SK-N-SH treated with all-trans-retinoic acid at 6 μM for 48 hours (cell line): ENCODE data around the gene CTDSP2.
A peak's percentile ranks its signal among the peaks of the same experiment; 100 is the strongest.

Experiments
- ATAC-seq: fragments of 200-7000 bp; cut with Tn5 transposase; 3 replicates; pipeline ENCODE4 v1.9.1; 2020; ENCODE audit warnings: mild to moderate bottlenecking, moderate library complexity
- ARNTL ChIP-seq: fragments of 450-650 bp; formaldehyde crosslinking; IDR thresholded peaks from 2 replicates; pipeline ENCODE4 v1.5.0; 2020; ENCODE audit warnings: low read depth, mild to moderate bottlenecking, moderate library complexity, borderline replicate concordance
- BACH2 ChIP-seq: fragments of 250-450 bp; sonication (Bioruptor Pico); IDR thresholded peaks from 2 replicates; pipeline ENCODE4 v1.9.0; 2021; ENCODE audit warnings: mild to moderate bottlenecking, borderline replicate concordance
- CSDC2 ChIP-seq: fragments of 250-450 bp; sonication (Bioruptor Pico); IDR thresholded peaks from 2 replicates; pipeline ENCODE4 v1.5.0; 2020; ENCODE audit warnings: mild to moderate bottlenecking, moderate library complexity
- ESRRG ChIP-seq: fragments of 250-450 bp; sonication (Bioruptor Pico); IDR thresholded peaks from 2 replicates; pipeline ENCODE4 v1.6.1; 2021; ENCODE audit warnings: mild to moderate bottlenecking
- ISL1 ChIP-seq: fragments of 250-450 bp; sonication (Bioruptor Pico); IDR thresholded peaks from 2 replicates; pipeline ENCODE4 v2.1.2; 2022; ENCODE audit warnings: mild to moderate bottlenecking, moderate library complexity
- OSR1 ChIP-seq: fragments of 250-450 bp; sonication (Bioruptor Pico); IDR thresholded peaks from 2 replicates; pipeline ENCODE4 v1.8.0; 2022; ENCODE audit warnings: moderate library complexity, mild to moderate bottlenecking, inconsistent platforms
- PPARA ChIP-seq: fragments of 250-450 bp; sonication (Bioruptor Pico); IDR thresholded peaks from 2 replicates; pipeline ENCODE4 v1.5.0; 2020; ENCODE audit warnings: mild to moderate bottlenecking, borderline replicate concordance
- RARB ChIP-seq: fragments of 250-450 bp; sonication (Bioruptor Pico); IDR thresholded peaks from 2 replicates; pipeline ENCODE4 v1.8.0; 2021; ENCODE audit warnings: mild to moderate bottlenecking, moderate library complexity
- SNAI2 ChIP-seq: fragments of 250-450 bp; sonication (Bioruptor Pico); IDR thresholded peaks from 2 replicates; pipeline ENCODE4 v1.5.0; 2020; ENCODE audit warnings: mild to moderate bottlenecking, moderate library complexity
- TCF4 ChIP-seq: fragments of 250-450 bp; sonication (Bioruptor Pico); IDR thresholded peaks from 2 replicates; pipeline ENCODE4 v1.8.0; 2021; ENCODE audit warnings: mild to moderate bottlenecking, moderate library complexity, borderline replicate concordance
- TOX ChIP-seq: fragments of 250-450 bp; sonication (Bioruptor Pico); IDR thresholded peaks from 2 replicates; pipeline ENCODE4 v1.8.0; 2021; ENCODE audit warnings: mild to moderate bottlenecking, moderate library complexity, borderline replicate concordance
- ZC3H10 ChIP-seq: fragments of 250-450 bp; sonication (Bioruptor Pico); IDR thresholded peaks from 2 replicates; pipeline ENCODE4 v1.5.1; 2021; ENCODE audit warnings: mild to moderate bottlenecking, moderate library complexity
- ZFP3 ChIP-seq: fragments of 250-450 bp; sonication (Bioruptor Pico); IDR thresholded peaks from 2 replicates; pipeline ENCODE4 v1.5.0; 2020; ENCODE audit warnings: mild to moderate bottlenecking, moderate library complexity
- ZNF565 ChIP-seq: fragments of 450-650 bp; formaldehyde crosslinking; conservative IDR thresholded peaks from 2 replicates; pipeline ENCODE4 v1.5.0; 2020; ENCODE audit warnings: low read depth, mild to moderate bottlenecking, moderate library complexity
- ZNF70 ChIP-seq: fragments of 450-650 bp; formaldehyde crosslinking; IDR thresholded peaks from 2 replicates; pipeline ENCODE4 v1.5.0; 2020; ENCODE audit warnings: mild to moderate bottlenecking, moderate library complexity
- ZNF8 ChIP-seq: fragments of 450-650 bp; formaldehyde crosslinking; IDR thresholded peaks from 2 replicates; pipeline ENCODE4 v1.5.0; 2020; ENCODE audit warnings: mild to moderate bottlenecking, moderate library complexity
- TF ChIP-seq, protein P1 (sequence below): fragments of 250-450 bp; sonication (Bioruptor Pico); IDR thresholded peaks from 2 replicates; pipeline ENCODE4 v1.5.1; 2020; ENCODE audit warnings: low read depth, mild to moderate bottlenecking, moderate library complexity
- TF ChIP-seq, protein P2 (sequence below): fragments of 250-450 bp; sonication (Bioruptor Pico); IDR thresholded peaks from 2 replicates; pipeline ENCODE4 v1.5.1; 2021; ENCODE audit warnings: mild to moderate bottlenecking, moderate library complexity
- TF ChIP-seq, protein P3 (sequence below): fragments of 250-450 bp; sonication (Bioruptor Pico); IDR thresholded peaks from 2 replicates; pipeline ENCODE4 v1.8.0; 2020; ENCODE audit warnings: mild to moderate bottlenecking, moderate library complexity, borderline replicate concordance
- TF ChIP-seq, protein P4 (sequence below): fragments of 250-450 bp; sonication (Bioruptor Pico); IDR thresholded peaks from 2 replicates; pipeline ENCODE4 v1.8.0; 2021; ENCODE audit warnings: low read depth, mild to moderate bottlenecking, moderate library complexity, borderline replicate concordance
- TF ChIP-seq, protein P5 (sequence below): fragments of 250-450 bp; sonication (Bioruptor Pico); IDR thresholded peaks from 2 replicates; pipeline ENCODE4 v1.5.0; 2020; ENCODE audit warnings: mild to moderate bottlenecking, moderate library complexity

Gene CTDSP2

DNA sequence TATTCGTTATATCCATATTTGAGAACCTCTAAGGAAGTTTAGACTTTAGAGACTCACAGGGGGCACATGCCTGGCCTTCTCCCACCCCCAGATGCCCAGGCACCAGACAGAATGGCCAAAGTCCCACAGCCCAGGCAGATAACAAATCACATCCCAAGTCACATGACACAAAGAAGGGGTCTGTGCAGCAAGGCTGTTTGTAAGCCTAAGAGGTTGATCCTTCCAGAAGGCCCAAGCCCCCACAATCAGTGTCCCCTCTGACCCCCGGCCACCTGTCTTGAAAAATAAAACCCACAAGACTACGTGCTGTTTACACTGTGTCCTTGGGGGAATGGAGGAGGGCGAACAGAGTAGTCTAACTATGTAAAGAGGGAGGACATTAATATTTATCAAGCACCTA lies 5.1 kb downstream of the CTDSP2 start (continued):
- no peak for TF ChIP-seq ZC3H10
- no peak for TF ChIP-seq PPARA
- TF ChIP-seq, all 23 proteins: peak for 0

DNA sequence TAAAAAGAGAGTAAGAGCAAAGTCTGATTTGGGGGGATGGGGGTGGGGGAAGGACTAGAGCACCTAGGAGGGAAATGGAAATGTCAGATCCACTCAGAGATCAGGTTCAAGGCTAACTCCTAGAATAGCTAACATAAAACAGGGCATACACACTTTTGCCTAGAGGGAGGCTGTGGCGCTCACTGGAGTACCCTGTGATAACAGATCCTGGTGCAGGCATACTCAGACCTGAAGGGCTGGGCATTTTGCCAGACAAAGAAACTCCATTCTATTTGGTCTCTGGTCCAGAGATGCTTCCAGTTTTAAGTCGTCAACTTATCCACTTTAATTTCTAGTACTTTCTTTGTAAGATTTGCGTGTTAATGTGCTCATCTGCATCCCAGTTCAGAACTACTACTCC lies 5.8 kb downstream of the CTDSP2 start:
- peak; percentile 26 for ATAC-seq
- TF ChIP-seq, protein P1, sequence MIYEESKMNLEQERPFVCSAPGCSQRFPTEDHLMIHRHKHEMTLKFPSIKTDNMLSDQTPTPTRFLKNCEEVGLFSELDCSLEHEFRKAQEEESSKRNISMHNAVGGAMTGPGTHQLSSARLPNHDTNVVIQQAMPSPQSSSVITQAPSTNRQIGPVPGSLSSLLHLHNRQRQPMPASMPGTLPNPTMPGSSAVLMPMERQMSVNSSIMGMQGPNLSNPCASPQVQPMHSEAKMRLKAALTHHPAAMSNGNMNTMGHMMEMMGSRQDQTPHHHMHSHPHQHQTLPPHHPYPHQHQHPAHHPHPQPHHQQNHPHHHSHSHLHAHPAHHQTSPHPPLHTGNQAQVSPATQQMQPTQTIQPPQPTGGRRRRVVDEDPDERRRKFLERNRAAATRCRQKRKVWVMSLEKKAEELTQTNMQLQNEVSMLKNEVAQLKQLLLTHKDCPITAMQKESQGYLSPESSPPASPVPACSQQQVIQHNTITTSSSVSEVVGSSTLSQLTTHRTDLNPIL: no peak
- TF ChIP-seq ZNF565 (no peak), OSR1 (CRISPR knock-in tag) (no peak), ARNTL (CRISPR knock-in tag) (no peak), ESRRG (CRISPR knock-in tag) (no peak), ISL1 (CRISPR knock-in tag) (no peak), TCF4 (CRISPR knock-in tag) (no peak; the same call in 1 of the 2 replicates), BACH2 (no peak)
- TF ChIP-seq, protein P2, sequence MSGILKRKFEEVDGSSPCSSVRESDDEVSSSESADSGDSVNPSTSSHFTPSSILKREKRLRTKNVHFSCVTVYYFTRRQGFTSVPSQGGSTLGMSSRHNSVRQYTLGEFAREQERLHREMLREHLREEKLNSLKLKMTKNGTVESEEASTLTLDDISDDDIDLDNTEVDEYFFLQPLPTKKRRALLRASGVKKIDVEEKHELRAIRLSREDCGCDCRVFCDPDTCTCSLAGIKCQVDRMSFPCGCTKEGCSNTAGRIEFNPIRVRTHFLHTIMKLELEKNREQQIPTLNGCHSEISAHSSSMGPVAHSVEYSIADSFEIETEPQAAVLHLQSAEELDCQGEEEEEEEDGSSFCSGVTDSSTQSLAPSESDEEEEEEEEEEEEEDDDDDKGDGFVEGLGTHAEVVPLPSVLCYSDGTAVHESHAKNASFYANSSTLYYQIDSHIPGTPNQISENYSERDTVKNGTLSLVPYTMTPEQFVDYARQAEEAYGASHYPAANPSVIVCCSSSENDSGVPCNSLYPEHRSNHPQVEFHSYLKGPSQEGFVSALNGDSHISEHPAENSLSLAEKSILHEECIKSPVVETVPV (CRISPR knock-in tag): no peak
- TF ChIP-seq, protein P3, sequence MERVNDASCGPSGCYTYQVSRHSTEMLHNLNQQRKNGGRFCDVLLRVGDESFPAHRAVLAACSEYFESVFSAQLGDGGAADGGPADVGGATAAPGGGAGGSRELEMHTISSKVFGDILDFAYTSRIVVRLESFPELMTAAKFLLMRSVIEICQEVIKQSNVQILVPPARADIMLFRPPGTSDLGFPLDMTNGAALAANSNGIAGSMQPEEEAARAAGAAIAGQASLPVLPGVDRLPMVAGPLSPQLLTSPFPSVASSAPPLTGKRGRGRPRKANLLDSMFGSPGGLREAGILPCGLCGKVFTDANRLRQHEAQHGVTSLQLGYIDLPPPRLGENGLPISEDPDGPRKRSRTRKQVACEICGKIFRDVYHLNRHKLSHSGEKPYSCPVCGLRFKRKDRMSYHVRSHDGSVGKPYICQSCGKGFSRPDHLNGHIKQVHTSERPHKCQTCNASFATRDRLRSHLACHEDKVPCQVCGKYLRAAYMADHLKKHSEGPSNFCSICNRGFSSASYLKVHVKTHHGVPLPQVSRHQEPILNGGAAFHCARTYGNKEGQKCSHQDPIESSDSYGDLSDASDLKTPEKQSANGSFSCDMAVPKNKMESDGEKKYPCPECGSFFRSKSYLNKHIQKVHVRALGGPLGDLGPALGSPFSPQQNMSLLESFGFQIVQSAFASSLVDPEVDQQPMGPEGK (CRISPR knock-in tag): no peak
- TF ChIP-seq, protein P4, sequence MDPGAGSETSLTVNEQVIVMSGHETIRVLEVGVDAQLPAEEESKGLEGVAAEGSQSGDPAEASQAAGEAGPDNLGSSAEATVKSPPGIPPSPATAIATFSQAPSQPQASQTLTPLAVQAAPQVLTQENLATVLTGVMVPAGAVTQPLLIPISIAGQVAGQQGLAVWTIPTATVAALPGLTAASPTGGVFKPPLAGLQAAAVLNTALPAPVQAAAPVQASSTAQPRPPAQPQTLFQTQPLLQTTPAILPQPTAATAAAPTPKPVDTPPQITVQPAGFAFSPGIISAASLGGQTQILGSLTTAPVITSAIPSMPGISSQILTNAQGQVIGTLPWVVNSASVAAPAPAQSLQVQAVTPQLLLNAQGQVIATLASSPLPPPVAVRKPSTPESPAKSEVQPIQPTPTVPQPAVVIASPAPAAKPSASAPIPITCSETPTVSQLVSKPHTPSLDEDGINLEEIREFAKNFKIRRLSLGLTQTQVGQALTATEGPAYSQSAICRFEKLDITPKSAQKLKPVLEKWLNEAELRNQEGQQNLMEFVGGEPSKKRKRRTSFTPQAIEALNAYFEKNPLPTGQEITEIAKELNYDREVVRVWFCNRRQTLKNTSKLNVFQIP: no peak
- TF ChIP-seq, all 23 proteins: peak for 0

DNA sequence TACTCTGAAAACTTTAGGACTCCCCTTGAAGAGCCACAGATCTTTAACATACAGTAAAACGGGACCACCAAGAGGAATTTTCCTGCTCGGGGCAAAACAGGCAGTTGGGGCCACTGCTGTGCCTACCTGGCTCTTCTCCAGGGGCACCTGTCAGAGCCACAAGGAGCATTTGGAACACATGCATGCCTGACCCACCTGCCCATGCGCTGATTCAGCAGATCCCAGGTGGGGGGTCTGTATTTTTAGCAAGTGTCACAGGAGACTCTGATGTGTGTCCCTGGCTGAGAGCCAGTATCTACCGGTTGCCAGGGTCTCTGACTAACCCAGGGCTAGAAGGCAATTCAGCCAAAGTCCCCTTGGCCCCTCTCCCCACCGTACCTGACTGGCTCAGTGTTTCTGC lies 6.5 kb downstream of the CTDSP2 start:
- ATAC-seq: no peak
- no peak for TF ChIP-seq RARB (CRISPR knock-in tag)
- TF ChIP-seq CSDC2 (CRISPR knock-in tag): no peak
- TF ChIP-seq, protein P4: no peak
- TF ChIP-seq, protein P3 (CRISPR knock-in tag): no peak
- no peak for TF ChIP-seq ZFP3
- no peak for TF ChIP-seq ZNF8 (CRISPR knock-in tag)
- no peak for TF ChIP-seq ZNF70 (CRISPR knock-in tag)
- no peak for TF ChIP-seq PPARA
- no peak for TF ChIP-seq TCF4 (CRISPR knock-in tag)
- TF ChIP-seq, protein P5, sequence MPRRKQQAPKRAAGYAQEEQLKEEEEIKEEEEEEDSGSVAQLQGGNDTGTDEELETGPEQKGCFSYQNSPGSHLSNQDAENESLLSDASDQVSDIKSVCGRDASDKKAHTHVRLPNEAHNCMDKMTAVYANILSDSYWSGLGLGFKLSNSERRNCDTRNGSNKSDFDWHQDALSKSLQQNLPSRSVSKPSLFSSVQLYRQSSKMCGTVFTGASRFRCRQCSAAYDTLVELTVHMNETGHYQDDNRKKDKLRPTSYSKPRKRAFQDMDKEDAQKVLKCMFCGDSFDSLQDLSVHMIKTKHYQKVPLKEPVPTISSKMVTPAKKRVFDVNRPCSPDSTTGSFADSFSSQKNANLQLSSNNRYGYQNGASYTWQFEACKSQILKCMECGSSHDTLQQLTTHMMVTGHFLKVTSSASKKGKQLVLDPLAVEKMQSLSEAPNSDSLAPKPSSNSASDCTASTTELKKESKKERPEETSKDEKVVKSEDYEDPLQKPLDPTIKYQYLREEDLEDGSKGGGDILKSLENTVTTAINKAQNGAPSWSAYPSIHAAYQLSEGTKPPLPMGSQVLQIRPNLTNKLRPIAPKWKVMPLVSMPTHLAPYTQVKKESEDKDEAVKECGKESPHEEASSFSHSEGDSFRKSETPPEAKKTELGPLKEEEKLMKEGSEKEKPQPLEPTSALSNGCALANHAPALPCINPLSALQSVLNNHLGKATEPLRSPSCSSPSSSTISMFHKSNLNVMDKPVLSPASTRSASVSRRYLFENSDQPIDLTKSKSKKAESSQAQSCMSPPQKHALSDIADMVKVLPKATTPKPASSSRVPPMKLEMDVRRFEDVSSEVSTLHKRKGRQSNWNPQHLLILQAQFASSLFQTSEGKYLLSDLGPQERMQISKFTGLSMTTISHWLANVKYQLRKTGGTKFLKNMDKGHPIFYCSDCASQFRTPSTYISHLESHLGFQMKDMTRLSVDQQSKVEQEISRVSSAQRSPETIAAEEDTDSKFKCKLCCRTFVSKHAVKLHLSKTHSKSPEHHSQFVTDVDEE: no peak
- no peak for TF ChIP-seq ISL1 (CRISPR knock-in tag)
- no peak for TF ChIP-seq SNAI2
- TF ChIP-seq TOX (CRISPR knock-in tag): no peak
- TF ChIP-seq, protein P1: no peak
- no peak for TF ChIP-seq OSR1 (CRISPR knock-in tag)
- TF ChIP-seq BACH2: no peak
- TF ChIP-seq, protein P2 (CRISPR knock-in tag): no peak
- TF ChIP-seq, all 23 proteins: peak for 0
